ENCODE data around the gene EXD1.

GRCh38 chr15:41276831-41277230, 46.3 kb upstream of the EXD1 start:
- TF ChIP-seq EZH2phosphoT487 (IDR thresholded peaks at IDR 0.05), result no peak
- no peak for TF ChIP-seq CTCF (IDR thresholded peaks at IDR 0.05)
- TF ChIP-seq EZH2 (IDR thresholded peaks at IDR 0.05), result no peak
